ENCODE results near the gene RELCH. TPM values are rescaled to one million over a fixed set of nuclear protein-coding genes. Genes with fewer than 3 reads are reported as not detected.

Gene RELCH
- total and polyA plus RNA-seq, 2 experiments from 2014 or later: 8.6 to 38.6 TPM

- Histone ChIP-seq H3K27ac (no peak overlapping the region), H3F3A (ENCODE audit: insufficient read depth) (no peaks in the 10 kb centered on the region), H4K20me1 (ENCODE audit: insufficient read depth) (no peaks in the 10 kb centered on the region), H3K79me2 (ENCODE audit: insufficient read depth) (no peaks in the 10 kb centered on the region), H3K4me3 (no peak overlapping the region), H3K36me3 (ENCODE audit: low read depth) (peaks cover 54% of the 10 kb centered on the region), H3K27me3 (replicated peaks; ENCODE audit: insufficient read depth) (no peaks in the 10 kb centered on the region), H3K4me1 (ENCODE audit: insufficient read depth) (no peaks in the 10 kb centered on the region), H3K9me2 (ENCODE audit: insufficient read depth) (no peaks in the 10 kb centered on the region), H3K9ac (no peak overlapping the region), H2AFZ (no peak overlapping the region), H3K9me3 (ENCODE audit: low read depth) (no peaks in the 10 kb centered on the region), H3K4me2 (ENCODE audit: unreplicated experiment) (no peak overlapping the region)
- TF ChIP-seq EZH2 (IDR thresholded peaks at IDR 0.05; ENCODE audit: insufficient read depth, poor library complexity, severe bottlenecking): no peak
- no peak for TF ChIP-seq EZH2phosphoT487 (IDR thresholded peaks at IDR 0.05; ENCODE audit: insufficient read depth, low read depth)
- no peak for DNase-seq
- in situ Hi-C loops (cut with MboI): no loop called here
- 96 to 100% methylated on average over 3 of the region's 3 CpGs for WGBS, 2 experiments (ENCODE audit: low coverage in 1 of 2, low lambda C conversion rate in 2 of 2, missing lambda C conversion rate in 2 of 2)
Measured at GRCh38 chr18:62226047-62226446, 39.0 kb downstream of the RELCH start.

- no peaks in the 10 kb centered on the region for H3K9me3 ChIP-seq (ENCODE audit: low read depth)
- H3K4me2 ChIP-seq (ENCODE audit: unreplicated experiment): no peak overlapping the region
- no peaks in the 10 kb centered on the region for H3K4me1 ChIP-seq (ENCODE audit: insufficient read depth)
- TF ChIP-seq EZH2 (IDR thresholded peaks at IDR 0.05; ENCODE audit: insufficient read depth, poor library complexity, severe bottlenecking) (no peak), EZH2phosphoT487 (IDR thresholded peaks at IDR 0.05; ENCODE audit: insufficient read depth, low read depth) (no peak)
- no peak overlapping the region for H3K9ac ChIP-seq
- H2AFZ ChIP-seq: no peak overlapping the region
- DNase-seq: no peak
- no peak overlapping the region for H3K4me3 ChIP-seq
- H3K9me2 ChIP-seq (ENCODE audit: insufficient read depth): no peaks in the 10 kb centered on the region
- H3K27me3 ChIP-seq (replicated peaks; ENCODE audit: insufficient read depth): no peaks in the 10 kb centered on the region
- H3F3A ChIP-seq (ENCODE audit: insufficient read depth): no peaks in the 10 kb centered on the region
- no peak overlapping the region for H3K27ac ChIP-seq
- in situ Hi-C loops (cut with MboI): no loop called here
- H3K79me2 ChIP-seq (ENCODE audit: insufficient read depth): 0 out of 2 replicates have a peak, but pooled peaks cover 6% of the 10 kb centered on the region
- WGBS, 2 experiments (ENCODE audit: low coverage in 1 of 2, low lambda C conversion rate in 2 of 2, missing lambda C conversion rate in 2 of 2): 95 to 100% methylated on average over 1 of the region's 1 CpG
- no peaks in the 10 kb centered on the region for H4K20me1 ChIP-seq (ENCODE audit: insufficient read depth)
- H3K36me3 ChIP-seq (ENCODE audit: low read depth): no peaks in the 10 kb centered on the region; the same call in 1 of the 2 replicates
Measured at GRCh38 chr18:62236252-62236651, 49.2 kb downstream of the RELCH start.

- no peak overlapping the region for H3K4me2 ChIP-seq (ENCODE audit: unreplicated experiment)
- in situ Hi-C loops (cut with MboI): no loop called here
- H3K9ac ChIP-seq: no peak overlapping the region
- H3K36me3 ChIP-seq (ENCODE audit: low read depth): no peaks in the 10 kb centered on the region; the same call in 1 of the 2 replicates
- H3K27ac ChIP-seq: no peak overlapping the region
- H3K27me3 ChIP-seq (replicated peaks; ENCODE audit: insufficient read depth): no peaks in the 10 kb centered on the region
- TF ChIP-seq EZH2phosphoT487 (IDR thresholded peaks at IDR 0.05; ENCODE audit: insufficient read depth, low read depth): no peak
- TF ChIP-seq EZH2 (IDR thresholded peaks at IDR 0.05; ENCODE audit: insufficient read depth, poor library complexity, severe bottlenecking): no peak
- no peaks in the 10 kb centered on the region for H4K20me1 ChIP-seq (ENCODE audit: insufficient read depth)
- H3F3A ChIP-seq (ENCODE audit: insufficient read depth): no peaks in the 10 kb centered on the region
- no peak overlapping the region for H2AFZ ChIP-seq
- H3K9me3 ChIP-seq (ENCODE audit: low read depth): no peaks in the 10 kb centered on the region
- H3K4me1 ChIP-seq (ENCODE audit: insufficient read depth): no peaks in the 10 kb centered on the region
- no peaks in the 10 kb centered on the region for H3K9me2 ChIP-seq (ENCODE audit: insufficient read depth)
- WGBS, 2 experiments (ENCODE audit: low coverage in 1 of 2, low lambda C conversion rate in 2 of 2, missing lambda C conversion rate in 2 of 2): 73 to 83% methylated on average over 3 of the region's 3 CpGs
- H3K79me2 ChIP-seq (ENCODE audit: insufficient read depth): 0 out of 2 replicates have a peak, but pooled peaks cover 6% of the 10 kb centered on the region
- no peak overlapping the region for H3K4me3 ChIP-seq
- DNase-seq: no peak
Measured at GRCh38 chr18:62239475-62239874, 52.4 kb downstream of the RELCH start.

GRCh38 chr18:62242955-62243354 is 55.9 kb downstream of the RELCH start:
- Histone ChIP-seq H2AFZ (no peak overlapping the region), H3K27ac (no peak overlapping the region), H3K9me2 (ENCODE audit: insufficient read depth) (no peaks in the 10 kb centered on the region), H3K9ac (no peak overlapping the region), H4K20me1 (ENCODE audit: insufficient read depth) (no peaks in the 10 kb centered on the region), H3K27me3 (replicated peaks; ENCODE audit: insufficient read depth) (no peaks in the 10 kb centered on the region), H3K36me3 (ENCODE audit: low read depth) (no peaks in the 10 kb centered on the region), H3K4me3 (no peak overlapping the region), H3K9me3 (ENCODE audit: low read depth) (no peaks in the 10 kb centered on the region), H3K4me2 (ENCODE audit: unreplicated experiment) (no peak overlapping the region), H3K79me2 (ENCODE audit: insufficient read depth) (no peaks in the 10 kb centered on the region), H3K4me1 (ENCODE audit: insufficient read depth) (no peaks in the 10 kb centered on the region), H3F3A (ENCODE audit: insufficient read depth) (no peaks in the 10 kb centered on the region)
- TF ChIP-seq EZH2 (IDR thresholded peaks at IDR 0.05; ENCODE audit: insufficient read depth, poor library complexity, severe bottlenecking): no peak
- no peak for TF ChIP-seq EZH2phosphoT487 (IDR thresholded peaks at IDR 0.05; ENCODE audit: insufficient read depth, low read depth)
- in situ Hi-C loops (cut with MboI): no loop called here
- WGBS, 2 experiments (ENCODE audit: low coverage in 1 of 2, low lambda C conversion rate in 2 of 2, missing lambda C conversion rate in 2 of 2): 47 to 68% methylated on average over 1 of the region's 1 CpG
- DNase-seq: peak; percentile 32

GRCh38 chr18:62245177-62245576 is 58.1 kb downstream of the RELCH start:
- Histone ChIP-seq H3K9me2 (ENCODE audit: insufficient read depth) (no peaks in the 10 kb centered on the region), H4K20me1 (ENCODE audit: insufficient read depth) (no peaks in the 10 kb centered on the region), H3K4me2 (ENCODE audit: unreplicated experiment) (no peak overlapping the region), H2AFZ (no peak overlapping the region), H3K9me3 (ENCODE audit: low read depth) (no peaks in the 10 kb centered on the region), H3F3A (ENCODE audit: insufficient read depth) (no peaks in the 10 kb centered on the region), H3K4me1 (ENCODE audit: insufficient read depth) (no peaks in the 10 kb centered on the region), H3K79me2 (ENCODE audit: insufficient read depth) (no peaks in the 10 kb centered on the region), H3K4me3 (no peak overlapping the region), H3K27ac (no peak overlapping the region), H3K27me3 (replicated peaks; ENCODE audit: insufficient read depth) (no peaks in the 10 kb centered on the region), H3K36me3 (ENCODE audit: low read depth) (no peaks in the 10 kb centered on the region), H3K9ac (no peak overlapping the region)
- WGBS, 2 experiments (ENCODE audit: low coverage in 1 of 2, low lambda C conversion rate in 2 of 2, missing lambda C conversion rate in 2 of 2): 97 to 98% methylated on average over 8 of the region's 8 CpGs
- DNase-seq: no peak
- no peak for TF ChIP-seq EZH2 (IDR thresholded peaks at IDR 0.05; ENCODE audit: insufficient read depth, poor library complexity, severe bottlenecking)
- TF ChIP-seq EZH2phosphoT487 (IDR thresholded peaks at IDR 0.05; ENCODE audit: insufficient read depth, low read depth): no peak
- in situ Hi-C loops (cut with MboI): no loop called here
